Stomach (tissue), 9 donors: ENCODE results near the gene TRIO. TPM values are rescaled to one million over a fixed set of nuclear protein-coding genes. Genes with fewer than 3 reads are reported as not detected.

ENCODE experiments used
- DNase-seq, 2 donors: peaks; one replicate each; pipeline versions ENCODE4 v3.0.0 to v3.0.0-alpha.2; 2013 to 2019
- H3K27ac ChIP-seq, 5 donors: fragments of 200-600 bp in 4 of 5; sonication (generic) in 4 of 5; one replicate each; pipeline ENCODE4 v1.5.1; 2013 to 2019; ENCODE audit warnings: mild to moderate bottlenecking in 1 of 5, moderate library complexity in 1 of 5
- H3K27me3 ChIP-seq, 3 donors: fragments of 200-600 bp; sonication (generic); one replicate each; pipeline ENCODE4 v1.5.1; 2017 to 2019; ENCODE audit warnings: mixed run types in 1 of 3
- H3K36me3 ChIP-seq, 4 donors: fragments of 200-600 bp; sonication (generic); 1 replicate in 3 of 4; 2 replicates in 1 of 4; pipeline ENCODE4 v1.5.1; 2016 to 2019
- H3K4me1 ChIP-seq, 4 donors: fragments of 200-600 bp; sonication (generic); one replicate each; pipeline ENCODE4 v1.5.1; 2016 to 2019
- H3K4me3 ChIP-seq, 4 donors: fragments of 200-600 bp; sonication (generic) in 3 of 4; one replicate each; pipeline ENCODE4 v1.5.1; 2016 to 2019; ENCODE audit warnings: mild to moderate bottlenecking in 1 of 4
- H3K9me3 ChIP-seq, 4 donors: fragments of 200-600 bp; sonication (generic); one replicate each; pipeline ENCODE4 v1.5.1; 2016 to 2019
- EP300 ChIP-seq: sonication (generic); formaldehyde crosslinking; IDR thresholded peaks from one replicate; pipeline ENCODE4 v1.6.1; 2017; ENCODE audit warnings: antibody characterized with exemption
- POLR2A ChIP-seq, 4 donors: fragments of 450-650 bp; IDR thresholded peaks; one replicate each; pipeline ENCODE4 v1.6.1; 2016; ENCODE audit warnings: antibody characterized with exemption in 4 of 4, control low read depth in 2 of 4, mild to moderate bottlenecking in 1 of 4, moderate library complexity in 1 of 4
- POLR2AphosphoS5 ChIP-seq, 3 donors: sonication (generic); formaldehyde crosslinking; IDR thresholded peaks; one replicate each; pipeline ENCODE4 v1.6.1; 2016; ENCODE audit warnings: antibody characterized with exemption in 3 of 3
- WGBS, 5 donors: extraction: QIAGEN DNeasy Blood & Tissue Kit in 3 of 5; methylation state at CpG; one replicate each; pipeline versions ENCODE4 v1.1.5 to v1.1.7; 2013 to 2018; 5-methylcytosine and 5-hydroxymethylcytosine counted together
- intact Hi-C: fragments of 100-400 bp; cut with DNase I; formaldehyde crosslinking; loops from one replicate; pipeline ENCODE4 v1.15.1; 2023; ENCODE audit warnings: low total_unique reads
- polyA plus RNA-seq, 3 donors: library from polyadenylated mRNA; stranded (reverse); fragments of 200-250 nt; gene quantifications; one replicate each; pipeline ENCODE4 v1.2.3, GENCODE V29; 2013
- total RNA-seq, 5 donors: library from RNA; depleted of rRNA; stranded (reverse); fragments of >200 nt; gene quantifications; one replicate each; pipeline versions ENCODE4 v1.1.0 to v1.2.3, GENCODE V29; 2014 to 2016
- TF ChIP-seq, protein P1 (sequence below), 7 experiments: fragments of 450-650 bp in 4 of 7; fragments of 200-600 bp in 3 of 7; sonication (generic) in 3 of 7; IDR thresholded peaks; one replicate each; pipeline ENCODE4 v1.5.1; 2016 to 2019; ENCODE audit warnings: antibody characterized with exemption in 7 of 7, control low read depth in 2 of 7, mild to moderate bottlenecking in 1 of 7
- donor health status: healthy with polysubstance abuse.
- donor health status: Bipolar disorder and iron deficiency.
- donor health status: healthy.

The TRIO gene
- total and polyA plus RNA-seq, 8 donors = 9.9 to 558 (median 127) TPM

DNA sequence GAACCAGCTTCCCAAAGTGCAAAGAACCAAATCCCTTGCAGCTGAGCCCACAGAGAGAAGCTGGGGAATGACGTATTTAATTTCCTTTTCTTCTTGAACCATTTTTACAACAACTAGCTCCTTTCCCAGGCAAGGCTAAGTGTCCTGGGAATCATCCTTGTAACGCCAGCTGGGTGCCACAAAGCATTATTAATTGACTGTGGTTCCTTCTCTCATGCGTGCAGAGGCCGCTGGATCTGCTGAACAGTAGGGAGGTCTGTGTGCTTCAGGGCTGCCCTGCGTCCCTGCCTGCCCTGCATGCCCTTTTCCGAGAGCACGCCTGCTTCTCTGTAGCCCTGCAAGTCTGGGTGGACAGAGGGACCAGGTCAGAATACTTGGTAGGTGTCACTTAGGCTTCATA lies 314.3 kb downstream of the TRIO start:
- WGBS, 5 donors = 75 to 91% (median 86%) methylated on average over 6 to 7 of the region's 7 CpGs
- Histone ChIP-seq H3K4me1 (peaks cover 0 to 30% (median 14%) of the 10 kb centered on the region in 4 donors), H3K36me3 (peaks cover 9 to 53% (median 51%) of the 10 kb centered on the region in 4 donors), H3K27ac (peak overlapping the region in 1 of 5 donors; percentile 10), H3K4me3 (no peak overlapping the region), H3K9me3 (no peaks in the 10 kb centered on the region), H3K27me3 (no peaks in the 10 kb centered on the region)
- peak in 1 of 2 donors; percentile 71 for DNase-seq
- intact Hi-C loops = no loop called here
- TF ChIP-seq, protein P1, sequence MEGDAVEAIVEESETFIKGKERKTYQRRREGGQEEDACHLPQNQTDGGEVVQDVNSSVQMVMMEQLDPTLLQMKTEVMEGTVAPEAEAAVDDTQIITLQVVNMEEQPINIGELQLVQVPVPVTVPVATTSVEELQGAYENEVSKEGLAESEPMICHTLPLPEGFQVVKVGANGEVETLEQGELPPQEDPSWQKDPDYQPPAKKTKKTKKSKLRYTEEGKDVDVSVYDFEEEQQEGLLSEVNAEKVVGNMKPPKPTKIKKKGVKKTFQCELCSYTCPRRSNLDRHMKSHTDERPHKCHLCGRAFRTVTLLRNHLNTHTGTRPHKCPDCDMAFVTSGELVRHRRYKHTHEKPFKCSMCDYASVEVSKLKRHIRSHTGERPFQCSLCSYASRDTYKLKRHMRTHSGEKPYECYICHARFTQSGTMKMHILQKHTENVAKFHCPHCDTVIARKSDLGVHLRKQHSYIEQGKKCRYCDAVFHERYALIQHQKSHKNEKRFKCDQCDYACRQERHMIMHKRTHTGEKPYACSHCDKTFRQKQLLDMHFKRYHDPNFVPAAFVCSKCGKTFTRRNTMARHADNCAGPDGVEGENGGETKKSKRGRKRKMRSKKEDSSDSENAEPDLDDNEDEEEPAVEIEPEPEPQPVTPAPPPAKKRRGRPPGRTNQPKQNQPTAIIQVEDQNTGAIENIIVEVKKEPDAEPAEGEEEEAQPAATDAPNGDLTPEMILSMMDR (IDR thresholded peaks at IDR 0.05) = no peak
- TF ChIP-seq POLR2AphosphoS5 (IDR thresholded peaks at IDR 0.05) (no peak), POLR2A (IDR thresholded peaks at IDR 0.05) (no peak), EP300 (no peak)

DNA sequence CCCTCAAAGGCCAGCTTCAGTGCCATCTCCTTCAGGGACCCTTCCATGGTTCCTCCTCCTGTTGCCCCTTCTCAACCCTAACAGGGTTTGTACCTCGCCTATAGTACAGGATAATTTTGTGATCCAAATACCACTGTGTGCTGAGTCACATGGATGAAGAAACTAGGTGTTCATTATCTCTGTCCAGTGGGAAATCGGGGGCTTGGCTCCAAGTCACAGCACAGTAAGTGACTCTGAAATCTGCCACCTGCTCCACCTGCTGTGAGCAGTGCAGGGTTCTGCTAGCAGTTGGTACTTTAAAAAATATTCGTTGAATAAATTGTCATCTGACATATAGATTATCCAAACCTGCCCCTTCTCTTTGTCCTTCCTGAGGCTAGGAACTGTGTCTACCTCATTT lies 315.3 kb downstream of the TRIO start:
- no peak for DNase-seq
- intact Hi-C loops = no loop called here
- Histone ChIP-seq H3K27ac (peak overlapping the region in 1 of 5 donors; percentile 10), H3K4me3 (no peak overlapping the region), H3K36me3 (peaks cover 14 to 62% (median 59%) of the 10 kb centered on the region in 4 donors), H3K27me3 (no peaks in the 10 kb centered on the region), H3K9me3 (no peaks in the 10 kb centered on the region), H3K4me1 (peaks cover 0 to 25% (median 10%) of the 10 kb centered on the region in 4 donors)
- TF ChIP-seq POLR2A (IDR thresholded peaks at IDR 0.05) (no peak), POLR2AphosphoS5 (IDR thresholded peaks at IDR 0.05) (no peak)
- WGBS, 5 donors = 37 to 56% (median 39%) methylated on average over 3 of the region's 3 CpGs

DNA sequence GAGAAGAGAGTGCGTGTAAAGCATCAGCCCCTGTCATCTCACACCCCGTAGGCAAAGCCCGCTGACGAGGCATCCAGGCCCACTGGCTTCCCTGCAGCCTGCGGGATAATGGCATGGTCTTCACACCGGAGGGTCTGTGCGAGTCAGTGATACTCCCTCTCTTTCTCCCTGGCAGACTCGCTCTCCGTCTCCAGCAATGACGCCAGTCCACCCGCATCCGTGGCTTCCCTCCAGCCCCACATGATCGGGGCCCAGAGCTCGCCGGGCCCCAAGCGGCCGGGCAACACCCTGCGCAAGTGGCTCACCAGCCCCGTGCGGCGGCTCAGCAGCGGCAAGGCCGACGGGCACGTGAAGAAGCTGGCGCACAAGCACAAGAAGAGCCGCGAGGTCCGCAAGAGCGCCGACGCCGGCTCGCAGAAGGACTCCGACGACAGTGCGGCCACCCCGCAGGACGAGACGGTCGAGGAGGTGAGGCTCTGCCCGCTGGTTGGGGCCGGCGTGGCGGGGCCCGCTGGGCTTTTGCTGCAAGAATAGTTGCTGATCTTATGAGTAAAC lies 317.8 kb downstream of the TRIO start:
- intact Hi-C loops = no loop called here
- no peak for DNase-seq
- Histone ChIP-seq H3K4me1 (peaks cover 0 to 40% (median 9%) of the 10 kb centered on the region in 4 donors), H3K4me3 (no peak overlapping the region), H3K36me3 (peaks cover 20 to 72% (median 66%) of the 10 kb centered on the region in 4 donors), H3K9me3 (no peaks in the 10 kb centered on the region), H3K27me3 (no peaks in the 10 kb centered on the region), H3K27ac (no peak overlapping the region)
- WGBS, 5 donors = 97 to 99% (median 98%) methylated on average over 29 to 46 of the region's 46 CpGs
- TF ChIP-seq POLR2A (IDR thresholded peaks at IDR 0.05) (no peak), EP300 (no peak), POLR2AphosphoS5 (IDR thresholded peaks at IDR 0.05) (no peak)
- TF ChIP-seq, protein P1 (IDR thresholded peaks at IDR 0.05) = no peak

DNA sequence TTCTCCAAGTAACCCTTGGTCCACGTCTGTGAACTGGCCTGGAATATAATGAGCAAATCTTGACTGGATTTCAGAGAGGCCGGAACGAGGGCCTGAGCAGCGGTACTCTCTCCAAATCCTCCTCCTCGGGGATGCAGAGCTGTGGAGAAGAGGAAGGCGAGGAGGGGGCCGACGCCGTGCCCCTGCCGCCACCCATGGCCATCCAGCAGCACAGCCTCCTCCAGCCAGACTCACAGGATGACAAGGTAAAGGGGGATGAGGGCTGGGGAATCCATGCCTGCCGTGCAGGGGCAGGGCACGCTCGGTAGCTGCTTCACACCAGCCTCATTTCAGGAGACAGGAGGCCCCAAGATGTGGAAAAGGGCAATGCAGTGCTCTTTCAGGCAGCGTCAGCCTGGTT lies 319.5 kb downstream of the TRIO start:
- H3K27ac ChIP-seq = no peak overlapping the region
- H3K27me3 ChIP-seq = no peaks in the 10 kb centered on the region
- peaks cover 33 to 85% (median 79%) of the 10 kb centered on the region in 4 donors for H3K36me3 ChIP-seq
- WGBS, 5 donors = 93 to 96% (median 95%) methylated on average over 14 of the region's 14 CpGs
- TF ChIP-seq, protein P1 (IDR thresholded peaks at IDR 0.05) = no peak
- no peak for TF ChIP-seq POLR2A (IDR thresholded peaks at IDR 0.05)
- no peak for TF ChIP-seq EP300
- no peak for TF ChIP-seq POLR2AphosphoS5 (IDR thresholded peaks at IDR 0.05)
- H3K4me3 ChIP-seq = no peak overlapping the region
- intact Hi-C loops = no loop called here
- no peak for DNase-seq
- peaks cover 0 to 35% (median 7%) of the 10 kb centered on the region in 4 donors for H3K4me1 ChIP-seq
- H3K9me3 ChIP-seq = no peaks in the 10 kb centered on the region

DNA sequence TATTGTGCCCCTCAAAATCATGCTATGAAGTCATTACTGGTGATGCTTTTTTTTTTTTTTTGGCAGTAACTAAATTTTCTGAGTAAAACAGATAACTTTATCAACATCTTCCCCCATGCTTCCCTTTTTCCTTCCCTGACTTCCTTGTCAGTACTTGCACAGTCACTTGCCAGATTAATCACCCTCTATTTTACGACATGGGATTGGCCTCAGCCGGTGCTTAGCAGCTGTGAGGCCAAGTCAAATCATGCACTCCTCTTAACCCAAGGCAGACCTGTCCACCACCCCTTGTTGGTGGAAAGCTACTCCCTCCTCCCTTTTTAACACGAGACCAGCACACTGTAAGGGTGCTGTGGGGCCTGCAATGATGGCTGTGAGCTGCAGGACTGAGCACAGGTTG lies 320.5 kb downstream of the TRIO start:
- intact Hi-C loops = no loop called here
- H3K4me1 ChIP-seq = peaks cover 0 to 26% (median 2%) of the 10 kb centered on the region in 4 donors
- no peak overlapping the region for H3K4me3 ChIP-seq
- WGBS, 5 donors = 35 to 55% (median 43%) methylated on average over 3 of the region's 3 CpGs
- peak in 1 of 2 donors; percentile 69 for DNase-seq
- H3K27me3 ChIP-seq = no peaks in the 10 kb centered on the region
- peak overlapping the region in 1 of 5 donors; percentile 70 for H3K27ac ChIP-seq
- H3K9me3 ChIP-seq = no peaks in the 10 kb centered on the region
- peaks cover 33 to 93% (median 86%) of the 10 kb centered on the region in 4 donors for H3K36me3 ChIP-seq
- TF ChIP-seq POLR2AphosphoS5 (IDR thresholded peaks at IDR 0.05) = peak in 1 of 3 donors; percentile 36
- TF ChIP-seq EP300 = no peak
- TF ChIP-seq, protein P1 (IDR thresholded peaks at IDR 0.05) = no peak
